HepG2 (cell line): ENCODE results near the gene CRYM. TPM values are rescaled to one million over a fixed set of nuclear protein-coding genes. Genes with fewer than 3 reads are reported as not detected.

Experiments used
- ARNTL ChIP-seq: sonication (generic); formaldehyde crosslinking; IDR thresholded peaks from 2 replicates; pipeline ENCODE4 v1.4.0; 2020; ENCODE audit warnings: mild to moderate bottlenecking, missing genetic modification reagents
- ATAD3A ChIP-seq: sonication (generic); formaldehyde crosslinking; IDR thresholded peaks from 2 replicates; pipeline ENCODE4 v1.4.0; 2020; ENCODE audit warnings: missing genetic modification reagents
- ATRX ChIP-seq: sonication (generic); formaldehyde crosslinking; IDR thresholded peaks from 2 replicates; pipeline ENCODE4 v1.4.0; 2020; ENCODE audit warnings: missing genetic modification reagents, borderline replicate concordance
- BHLHE40 ChIP-seq: IDR thresholded peaks from 2 replicates; pipeline ENCODE4 v1.6.1; 2011; ENCODE audit warnings: low read length, improper control_type of control experiment
- CHD4 ChIP-seq: fragments of 200-600 bp; sonication (generic); IDR thresholded peaks from 2 replicates; pipeline ENCODE4 v1.7.0; 2017; ENCODE audit warnings: mild to moderate bottlenecking, low read length, borderline replicate concordance
- IKZF1 ChIP-seq: fragments of 450-650 bp; IDR thresholded peaks from 2 replicates; pipeline ENCODE4 v1.7.1; 2016
- IKZF4 ChIP-seq: sonication (generic); formaldehyde crosslinking; IDR thresholded peaks from 2 replicates; pipeline ENCODE4 v1.5.1; 2020; ENCODE audit warnings: borderline replicate concordance, mild to moderate bottlenecking, low read depth, missing genetic modification reagents; ENCODE audit errors: not compliant biosample characterization
- PCBP1 ChIP-seq: fragments of 200-400 bp; formaldehyde crosslinking; IDR thresholded peaks from 2 replicates; pipeline ENCODE4 v1.6.1; 2017; ENCODE audit warnings: mild to moderate bottlenecking, low read depth, low read length, borderline replicate concordance
- POLR2G ChIP-seq: fragments of 200-400 bp; formaldehyde crosslinking; IDR thresholded peaks from 2 replicates; pipeline ENCODE4 v1.6.1; 2018; ENCODE audit warnings: mild to moderate bottlenecking, low read depth, low read length, moderate library complexity
- PRMT3 ChIP-seq: sonication (generic); formaldehyde crosslinking; IDR thresholded peaks from 2 replicates; pipeline ENCODE4 v1.8.1; 2022; ENCODE audit warnings: low read depth, mild to moderate bottlenecking, moderate library complexity, missing genetic modification reagents, borderline replicate concordance
- SAFB2 ChIP-seq: sonication (generic); formaldehyde crosslinking; IDR thresholded peaks from 2 replicates; pipeline ENCODE4 v1.5.1; 2020; ENCODE audit warnings: missing genetic modification reagents, low read depth, mild to moderate bottlenecking, borderline replicate concordance
- SIX1 ChIP-seq: sonication (generic); formaldehyde crosslinking; IDR thresholded peaks from 2 replicates; pipeline ENCODE4 v1.4.0; 2020; ENCODE audit warnings: missing genetic modification reagents, borderline replicate concordance
- ZBTB8A ChIP-seq: sonication (generic); formaldehyde crosslinking; IDR thresholded peaks from 2 replicates; pipeline ENCODE4 v1.4.0; 2020; ENCODE audit warnings: mild to moderate bottlenecking, low read depth, missing genetic modification reagents, borderline replicate concordance
- ZNF263 ChIP-seq: sonication (generic); formaldehyde crosslinking; IDR thresholded peaks from 2 replicates; pipeline ENCODE4 v1.4.0; 2020; ENCODE audit warnings: missing genetic modification reagents
- polyA plus RNA-seq, 8 experiments: library from polyadenylated mRNA; depleted of rRNA in 3 of 8; stranded (reverse) in 7 of 8; unstranded in 1 of 8; fragments of >200 nt; fragmentation: Illumina TruSeq in 4 of 8; extraction: Trizol in 4 of 8; gene quantifications; 2 replicates each; pipeline versions ENCODE4 v1.2.1 to v1.2.3, GENCODE V29; 2011 to 2016; ENCODE audit warnings: low read depth in 4 of 8, missing spikeins in 1 of 8, mixed read lengths in 1 of 8; ENCODE audit not compliant: insufficient read depth in 1 of 8
- total RNA-seq, 5 experiments: library from RNA; depleted of rRNA; stranded (reverse); fragments of >200 nt; fragmentation: Illumina TruSeq; extraction: Trizol; gene quantifications; 2 replicates each; pipeline ENCODE4 v1.2.3, GENCODE V29; 2016; ENCODE audit warnings: low read depth in 1 of 5
- TF ChIP-seq, protein P1 (sequence below), 2 experiments: fragments of 450-650 bp in 1 of 2; sonication (generic) in 1 of 2; formaldehyde crosslinking in 1 of 2; IDR thresholded peaks; 2 replicates each; pipeline versions ENCODE4 v1.6.1 to v1.8.0; 2016 to 2022; ENCODE audit warnings: antibody characterized with exemption in 1 of 2, mild to moderate bottlenecking in 1 of 2, missing genetic modification reagents in 1 of 2
- TF ChIP-seq, protein P2 (sequence below): sonication (generic); formaldehyde crosslinking; IDR thresholded peaks from 2 replicates; pipeline ENCODE4 v1.5.1; 2020; ENCODE audit warnings: missing genetic modification reagents, mild to moderate bottlenecking, borderline replicate concordance
- TF ChIP-seq, protein P3 (sequence below): sonication (generic); formaldehyde crosslinking; IDR thresholded peaks from 2 replicates; pipeline ENCODE4 v1.5.0; 2020; ENCODE audit warnings: missing genetic modification reagents

The CRYM gene
- total and polyA plus RNA-seq, 2 of the 13 experiments (the other 11 are each of a cell fraction or from before 2014, with no cell fraction given): 1.9 to 2.2 TPM

DNA sequence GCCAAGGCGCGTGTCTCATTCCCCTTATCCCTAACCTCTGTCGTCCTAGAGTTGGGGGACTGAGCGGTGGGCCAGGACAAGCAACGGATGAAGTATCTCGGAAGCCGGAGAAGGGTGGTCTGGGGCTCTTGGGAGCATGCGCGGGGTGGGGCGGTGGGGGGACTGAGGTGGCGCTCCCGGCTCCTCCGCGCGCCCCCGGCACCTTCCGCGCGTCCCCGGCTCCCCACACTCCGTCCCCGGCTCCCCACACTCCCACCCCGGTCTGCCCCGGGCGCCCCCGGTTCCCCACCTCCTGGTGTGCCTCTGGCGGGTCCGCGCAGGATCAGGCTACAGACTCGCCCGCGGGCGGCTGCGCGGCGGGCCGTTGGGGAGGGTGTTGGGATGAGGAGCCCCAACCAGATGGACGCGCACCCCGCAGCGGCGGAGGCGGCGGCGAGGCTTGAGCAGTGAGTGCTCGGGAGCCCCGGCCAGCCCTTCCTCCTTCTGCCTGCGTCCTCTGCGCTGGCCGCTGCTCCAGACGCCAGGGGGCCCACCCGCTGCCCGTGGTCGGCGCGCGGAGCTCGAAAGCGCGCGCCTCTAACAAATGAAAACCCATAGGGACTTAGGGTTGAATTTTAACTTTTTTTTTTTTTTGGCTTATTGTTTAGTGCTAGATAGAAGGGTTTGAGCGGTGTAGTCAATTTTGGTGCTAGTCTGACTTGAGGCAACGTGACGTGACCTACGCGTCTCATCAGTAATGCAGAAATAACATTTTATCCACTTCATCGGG is 5.6 kb upstream of the CRYM start (continued):
- TF ChIP-seq, protein P1, sequence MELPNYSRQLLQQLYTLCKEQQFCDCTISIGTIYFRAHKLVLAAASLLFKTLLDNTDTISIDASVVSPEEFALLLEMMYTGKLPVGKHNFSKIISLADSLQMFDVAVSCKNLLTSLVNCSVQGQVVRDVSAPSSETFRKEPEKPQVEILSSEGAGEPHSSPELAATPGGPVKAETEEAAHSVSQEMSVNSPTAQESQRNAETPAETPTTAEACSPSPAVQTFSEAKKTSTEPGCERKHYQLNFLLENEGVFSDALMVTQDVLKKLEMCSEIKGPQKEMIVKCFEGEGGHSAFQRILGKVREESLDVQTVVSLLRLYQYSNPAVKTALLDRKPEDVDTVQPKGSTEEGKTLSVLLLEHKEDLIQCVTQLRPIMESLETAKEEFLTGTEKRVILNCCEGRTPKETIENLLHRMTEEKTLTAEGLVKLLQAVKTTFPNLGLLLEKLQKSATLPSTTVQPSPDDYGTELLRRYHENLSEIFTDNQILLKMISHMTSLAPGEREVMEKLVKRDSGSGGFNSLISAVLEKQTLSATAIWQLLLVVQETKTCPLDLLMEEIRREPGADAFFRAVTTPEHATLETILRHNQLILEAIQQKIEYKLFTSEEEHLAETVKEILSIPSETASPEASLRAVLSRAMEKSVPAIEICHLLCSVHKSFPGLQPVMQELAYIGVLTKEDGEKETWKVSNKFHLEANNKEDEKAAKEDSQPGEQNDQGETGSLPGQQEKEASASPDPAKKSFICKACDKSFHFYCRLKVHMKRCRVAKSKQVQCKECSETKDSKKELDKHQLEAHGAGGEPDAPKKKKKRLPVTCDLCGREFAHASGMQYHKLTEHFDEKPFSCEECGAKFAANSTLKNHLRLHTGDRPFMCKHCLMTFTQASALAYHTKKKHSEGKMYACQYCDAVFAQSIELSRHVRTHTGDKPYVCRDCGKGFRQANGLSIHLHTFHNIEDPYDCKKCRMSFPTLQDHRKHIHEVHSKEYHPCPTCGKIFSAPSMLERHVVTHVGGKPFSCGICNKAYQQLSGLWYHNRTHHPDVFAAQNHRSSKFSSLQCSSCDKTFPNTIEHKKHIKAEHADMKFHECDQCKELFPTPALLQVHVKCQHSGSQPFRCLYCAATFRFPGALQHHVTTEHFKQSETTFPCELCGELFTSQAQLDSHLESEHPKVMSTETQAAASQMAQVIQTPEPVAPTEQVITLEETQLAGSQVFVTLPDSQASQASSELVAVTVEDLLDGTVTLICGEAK (IDR thresholded peaks at IDR 0.05): no peak
- TF ChIP-seq, protein P1 (CRISPR knock-in tag; IDR thresholded peaks at IDR 0.05): 0 out of 2 replicates have a peak, but pooled peaks have one; percentile 44
- TF ChIP-seq ZNF263: peak; percentile 94
- no peak for TF ChIP-seq SAFB2
- no peak for TF ChIP-seq IKZF1
- no peak for TF ChIP-seq ZBTB8A (CRISPR knock-in tag)
- no peak for TF ChIP-seq CHD4
- TF ChIP-seq ATRX (CRISPR knock-in tag): no peak
- TF ChIP-seq IKZF4 (CRISPR knock-in tag): no peak
- no peak for TF ChIP-seq BHLHE40
- no peak for TF ChIP-seq ATAD3A (CRISPR knock-in tag)
- no peak for TF ChIP-seq POLR2G
- TF ChIP-seq SIX1: no peak
- TF ChIP-seq ARNTL: no peak
- TF ChIP-seq PRMT3 (CRISPR knock-in tag): no peak
- TF ChIP-seq PCBP1: no peak
- TF ChIP-seq, protein P2, sequence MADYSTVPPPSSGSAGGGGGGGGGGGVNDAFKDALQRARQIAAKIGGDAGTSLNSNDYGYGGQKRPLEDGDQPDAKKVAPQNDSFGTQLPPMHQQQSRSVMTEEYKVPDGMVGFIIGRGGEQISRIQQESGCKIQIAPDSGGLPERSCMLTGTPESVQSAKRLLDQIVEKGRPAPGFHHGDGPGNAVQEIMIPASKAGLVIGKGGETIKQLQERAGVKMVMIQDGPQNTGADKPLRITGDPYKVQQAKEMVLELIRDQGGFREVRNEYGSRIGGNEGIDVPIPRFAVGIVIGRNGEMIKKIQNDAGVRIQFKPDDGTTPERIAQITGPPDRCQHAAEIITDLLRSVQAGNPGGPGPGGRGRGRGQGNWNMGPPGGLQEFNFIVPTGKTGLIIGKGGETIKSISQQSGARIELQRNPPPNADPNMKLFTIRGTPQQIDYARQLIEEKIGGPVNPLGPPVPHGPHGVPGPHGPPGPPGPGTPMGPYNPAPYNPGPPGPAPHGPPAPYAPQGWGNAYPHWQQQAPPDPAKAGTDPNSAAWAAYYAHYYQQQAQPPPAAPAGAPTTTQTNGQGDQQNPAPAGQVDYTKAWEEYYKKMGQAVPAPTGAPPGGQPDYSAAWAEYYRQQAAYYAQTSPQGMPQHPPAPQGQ (CRISPR knock-in tag): no peak
- TF ChIP-seq, protein P3, sequence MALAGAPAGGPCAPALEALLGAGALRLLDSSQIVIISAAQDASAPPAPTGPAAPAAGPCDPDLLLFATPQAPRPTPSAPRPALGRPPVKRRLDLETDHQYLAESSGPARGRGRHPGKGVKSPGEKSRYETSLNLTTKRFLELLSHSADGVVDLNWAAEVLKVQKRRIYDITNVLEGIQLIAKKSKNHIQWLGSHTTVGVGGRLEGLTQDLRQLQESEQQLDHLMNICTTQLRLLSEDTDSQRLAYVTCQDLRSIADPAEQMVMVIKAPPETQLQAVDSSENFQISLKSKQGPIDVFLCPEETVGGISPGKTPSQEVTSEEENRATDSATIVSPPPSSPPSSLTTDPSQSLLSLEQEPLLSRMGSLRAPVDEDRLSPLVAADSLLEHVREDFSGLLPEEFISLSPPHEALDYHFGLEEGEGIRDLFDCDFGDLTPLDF (CRISPR knock-in tag): no peak; the same call in 1 of the 2 replicates
